Prostate gland (tissue), 2 donors: ENCODE data around the gene C10orf143. TPM values are rescaled to one million over a fixed set of nuclear protein-coding genes. Genes with fewer than 3 reads are reported as not detected.

Experiments used
- DNase-seq: peaks from one replicate; pipeline ENCODE4 v3.0.0-alpha.2; 2019; ENCODE audit warnings: low spot score
- H3K27ac ChIP-seq, 2 donors: fragments of 200-600 bp; sonication (generic); 2 replicates each; pipeline ENCODE4 v1.5.1; 2017 to 2019
- H3K27me3 ChIP-seq: fragments of 200-600 bp; sonication (generic); replicated peaks from 2 replicates; pipeline ENCODE4 v1.5.1; 2019; ENCODE audit not compliant: insufficient read depth
- H3K36me3 ChIP-seq, 2 donors: fragments of 200-600 bp; sonication (generic); 1 replicate in 1 of 2; 2 replicates in 1 of 2; pipeline versions ENCODE4 v1.5.1 to v1.8.1; 2017 to 2019
- H3K4me1 ChIP-seq: fragments of 200-600 bp; sonication (generic); replicated peaks from 2 replicates; pipeline ENCODE4 v1.5.1; 2019
- H3K4me3 ChIP-seq, 2 donors: fragments of 200-600 bp; sonication (generic); 2 replicates each; pipeline ENCODE4 v1.5.1; 2017 to 2019
- H3K9me3 ChIP-seq: fragments of 200-600 bp; sonication (generic); 2 replicates; pipeline ENCODE4 v1.5.1; 2017
- CTCF ChIP-seq, 4 experiments: fragments of 200-600 bp in 2 of 4; fragments of 450-650 bp in 2 of 4; sonication (generic) in 2 of 4; IDR thresholded peaks; 1 replicate in 3 of 4; 2 replicates in 1 of 4; pipeline ENCODE4 v1.5.1; 2016 to 2019; ENCODE audit warnings: antibody characterized with exemption in 4 of 4, mild to moderate bottlenecking in 2 of 4, moderate library complexity in 2 of 4
- POLR2A ChIP-seq: fragments of 450-650 bp; IDR thresholded peaks from one replicate; pipeline ENCODE4 v1.6.1; 2016; ENCODE audit warnings: antibody characterized with exemption, mild to moderate bottlenecking
- POLR2AphosphoS5 ChIP-seq: sonication (generic); formaldehyde crosslinking; IDR thresholded peaks from one replicate; pipeline ENCODE4 v1.6.1; 2017; ENCODE audit warnings: antibody characterized with exemption
- WGBS: methylation state at CpG from one replicate; pipeline ENCODE4 v1.1.5; 2018; 5-methylcytosine and 5-hydroxymethylcytosine counted together
- intact Hi-C: fragments of 100-400 bp; cut with DNase I; formaldehyde crosslinking; loops from one replicate; pipeline ENCODE4 v1.14.2; 2022
- total RNA-seq, 2 donors: library from RNA; depleted of rRNA; stranded (reverse); fragments of >200 nt; gene quantifications; one replicate each; pipeline ENCODE4 v1.1.0, GENCODE V29; 2016

Gene C10orf143
- total RNA-seq, 2 donors from 2014 or later = 5.1 to 5.6 TPM

GRCh38 chr10:130040351-130040750 is 70.3 kb downstream of the C10orf143 start:
- 86% methylated on average over 11 of the region's 11 CpGs for WGBS
- intact Hi-C loops = no loop called here
- Histone ChIP-seq H3K27ac (no peak overlapping the region), H3K27me3 (peaks cover 9% of the 10 kb centered on the region), H3K4me3 (no peak overlapping the region), H3K36me3 (no peaks in the 10 kb centered on the region), H3K9me3 (no peaks in the 10 kb centered on the region), H3K4me1 (no peaks in the 10 kb centered on the region)
- DNase-seq = no peak
- TF ChIP-seq CTCF (IDR thresholded peaks at IDR 0.05) (no peak), POLR2AphosphoS5 (no peak), POLR2A (no peak)

GRCh38 chr10:130039141-130039540 is 71.5 kb downstream of the C10orf143 start:
- Histone ChIP-seq H3K36me3 (no peaks in the 10 kb centered on the region), H3K27me3 (no peaks in the 10 kb centered on the region), H3K4me3 (no peak overlapping the region), H3K4me1 (no peaks in the 10 kb centered on the region), H3K27ac (no peak overlapping the region), H3K9me3 (no peaks in the 10 kb centered on the region)
- TF ChIP-seq POLR2A (no peak), CTCF (IDR thresholded peaks at IDR 0.05) (no peak)
- no peak for DNase-seq
- WGBS = 82% methylated on average over 9 of the region's 9 CpGs
- intact Hi-C loops = no loop called here

GRCh38 chr10:130038611-130039109 is 72.0 kb downstream of the C10orf143 start:
- intact Hi-C loops = no loop called here
- no peak overlapping the region for H3K27ac ChIP-seq
- WGBS = 91% methylated on average over 8 of the region's 8 CpGs
- no peaks in the 10 kb centered on the region for H3K4me1 ChIP-seq
- no peak for TF ChIP-seq POLR2AphosphoS5
- TF ChIP-seq CTCF (IDR thresholded peaks at IDR 0.05) = no peak
- TF ChIP-seq POLR2A = no peak
- no peaks in the 10 kb centered on the region for H3K9me3 ChIP-seq
- H3K27me3 ChIP-seq = no peaks in the 10 kb centered on the region
- H3K36me3 ChIP-seq = no peaks in the 10 kb centered on the region
- H3K4me3 ChIP-seq = no peak overlapping the region
- DNase-seq = no peak

GRCh38 chr10:130038019-130038555 is 72.5 kb downstream of the C10orf143 start:
- 87% methylated on average over 8 of the region's 8 CpGs for WGBS
- Histone ChIP-seq H3K9me3 (no peaks in the 10 kb centered on the region), H3K27me3 (no peaks in the 10 kb centered on the region), H3K4me1 (no peaks in the 10 kb centered on the region), H3K27ac (no peak overlapping the region), H3K36me3 (no peaks in the 10 kb centered on the region), H3K4me3 (no peak overlapping the region)
- no peak for DNase-seq
- intact Hi-C loops = no loop called here
- TF ChIP-seq CTCF (IDR thresholded peaks at IDR 0.05) = no peak

GRCh38 chr10:130037169-130037661 is 73.4 kb downstream of the C10orf143 start:
- no peak overlapping the region for H3K4me3 ChIP-seq
- H3K9me3 ChIP-seq = no peaks in the 10 kb centered on the region
- TF ChIP-seq POLR2A (no peak), POLR2AphosphoS5 (no peak)
- DNase-seq = no peak
- H3K27ac ChIP-seq = no peak overlapping the region
- H3K27me3 ChIP-seq = no peaks in the 10 kb centered on the region
- 78% methylated on average over 14 of the region's 14 CpGs for WGBS
- intact Hi-C loops = no loop called here
- H3K36me3 ChIP-seq = no peaks in the 10 kb centered on the region
- H3K4me1 ChIP-seq = no peaks in the 10 kb centered on the region
